WERI-Rb-1 (cell line): ENCODE results near the gene CCDC157.

Source experiments
- DNase-seq: peaks from one replicate; pipeline ENCODE4 v3.0.0-alpha.2; 2020
- H3K27ac ChIP-seq: fragments of 250-450 bp; sonication (Bioruptor Pico); 2 replicates; pipeline ENCODE4 v1.5.1; 2020; ENCODE audit warnings: mild to moderate bottlenecking, moderate library complexity
- H3K27me3 ChIP-seq: fragments of 250-450 bp; sonication (Bioruptor Pico); 2 replicates; pipeline ENCODE4 v1.5.1; 2021; ENCODE audit warnings: mild to moderate bottlenecking, low read depth, moderate library complexity; ENCODE audit not compliant: insufficient read depth, severe bottlenecking
- H3K36me3 ChIP-seq: fragments of 250-450 bp; sonication (Bioruptor Pico); 2 replicates; pipeline ENCODE4 v1.5.1; 2020; ENCODE audit warnings: mild to moderate bottlenecking, moderate library complexity
- H3K4me3 ChIP-seq: 2 replicates; pipeline ENCODE4 v1.5.1; 2011; ENCODE audit warnings: low read depth, mild to moderate bottlenecking, control low read depth, low read length
- H3K9me3 ChIP-seq: fragments of 250-450 bp; sonication (Bioruptor Pico); 2 replicates; pipeline ENCODE4 v1.5.1; 2021; ENCODE audit warnings: mild to moderate bottlenecking, moderate library complexity; ENCODE audit not compliant: severe bottlenecking
- TF ChIP-seq, protein P1 (sequence below): IDR thresholded peaks from 2 replicates; pipeline ENCODE4 v1.5.1; 2011; ENCODE audit warnings: low read depth, mild to moderate bottlenecking, control low read depth, inconsistent platforms, low read length

The CCDC157 gene

DNA sequence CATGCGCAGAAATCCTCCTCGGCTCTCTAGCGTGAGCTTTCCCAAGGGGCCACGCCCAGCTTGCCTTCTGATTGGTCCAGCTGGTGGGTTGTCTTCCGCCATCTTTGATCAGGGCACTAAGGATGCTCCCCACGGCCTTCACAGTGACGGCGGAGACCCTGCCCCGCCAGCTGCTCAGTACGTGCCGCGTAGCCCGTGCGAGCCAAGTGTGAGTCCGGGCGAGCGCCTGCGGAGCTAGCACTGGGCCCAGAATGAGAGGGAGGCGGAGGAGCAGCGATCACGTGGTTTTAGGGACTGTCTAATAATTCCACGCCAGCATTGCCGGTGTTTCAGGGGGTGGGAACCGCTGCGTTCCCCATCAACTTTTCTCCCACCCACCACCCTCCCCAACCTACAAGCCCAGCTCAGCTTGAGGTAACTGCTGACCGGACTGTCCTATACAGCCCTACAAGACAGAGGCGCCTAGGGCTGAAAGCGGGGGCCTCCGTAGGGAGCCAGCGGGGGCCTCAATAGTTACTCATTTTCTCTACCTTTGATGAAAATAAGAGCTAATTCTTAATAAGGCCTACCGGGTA, 67.2 kb downstream of the CCDC157 start:
- Histone ChIP-seq H3K9me3 (no peaks in the 10 kb centered on the region), H3K4me3 (peak overlapping the region; percentile 90), H3K27ac (peak overlapping the region; percentile 91), H3K36me3 (peaks cover 28% of the 10 kb centered on the region), H3K27me3 (no peaks in the 10 kb centered on the region)
- DNase-seq: peak; percentile 99
- TF ChIP-seq, protein P1, sequence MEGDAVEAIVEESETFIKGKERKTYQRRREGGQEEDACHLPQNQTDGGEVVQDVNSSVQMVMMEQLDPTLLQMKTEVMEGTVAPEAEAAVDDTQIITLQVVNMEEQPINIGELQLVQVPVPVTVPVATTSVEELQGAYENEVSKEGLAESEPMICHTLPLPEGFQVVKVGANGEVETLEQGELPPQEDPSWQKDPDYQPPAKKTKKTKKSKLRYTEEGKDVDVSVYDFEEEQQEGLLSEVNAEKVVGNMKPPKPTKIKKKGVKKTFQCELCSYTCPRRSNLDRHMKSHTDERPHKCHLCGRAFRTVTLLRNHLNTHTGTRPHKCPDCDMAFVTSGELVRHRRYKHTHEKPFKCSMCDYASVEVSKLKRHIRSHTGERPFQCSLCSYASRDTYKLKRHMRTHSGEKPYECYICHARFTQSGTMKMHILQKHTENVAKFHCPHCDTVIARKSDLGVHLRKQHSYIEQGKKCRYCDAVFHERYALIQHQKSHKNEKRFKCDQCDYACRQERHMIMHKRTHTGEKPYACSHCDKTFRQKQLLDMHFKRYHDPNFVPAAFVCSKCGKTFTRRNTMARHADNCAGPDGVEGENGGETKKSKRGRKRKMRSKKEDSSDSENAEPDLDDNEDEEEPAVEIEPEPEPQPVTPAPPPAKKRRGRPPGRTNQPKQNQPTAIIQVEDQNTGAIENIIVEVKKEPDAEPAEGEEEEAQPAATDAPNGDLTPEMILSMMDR: no peak

DNA sequence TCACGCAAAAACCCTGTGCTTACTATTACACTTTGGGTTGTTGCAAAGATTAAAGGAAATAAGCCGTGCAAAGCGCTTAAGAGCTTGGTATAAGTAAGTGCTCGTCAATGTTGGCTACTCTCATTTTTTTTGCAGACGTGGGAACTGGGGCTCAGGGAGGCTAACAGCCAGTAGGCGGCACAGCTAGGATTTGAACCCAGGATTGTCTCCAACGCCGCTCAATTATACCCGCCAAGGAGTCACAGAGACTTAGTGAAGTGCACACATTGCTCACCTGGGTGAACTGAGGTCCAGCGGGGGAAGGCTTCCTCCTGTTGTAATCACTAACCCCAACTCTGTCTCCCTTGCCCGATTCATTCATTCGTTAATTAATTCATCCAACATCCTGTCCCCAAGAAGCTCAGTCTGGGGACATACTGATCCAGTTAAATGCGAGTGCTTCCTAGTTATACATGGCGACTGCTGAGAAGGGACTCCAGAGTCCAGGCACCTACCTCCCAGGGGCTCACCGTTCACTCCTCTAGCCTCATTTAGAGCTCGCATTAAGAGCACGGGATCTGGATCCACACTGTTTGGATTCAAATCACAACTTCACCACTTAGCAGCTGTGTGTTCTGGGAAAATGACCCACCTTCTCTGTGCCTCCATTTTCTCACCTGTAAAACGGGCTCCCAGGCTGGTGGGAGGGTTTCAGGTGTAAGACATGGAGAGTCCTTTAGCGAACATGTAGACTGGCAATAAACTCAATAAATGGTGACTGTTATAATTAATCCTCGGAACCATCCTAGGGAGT, 67.9 kb downstream of the CCDC157 start:
- TF ChIP-seq, protein P1: peak; percentile 41
- Histone ChIP-seq H3K9me3 (no peaks in the 10 kb centered on the region), H3K4me3 (peak overlapping the region; percentile 90), H3K27ac (peak overlapping the region; percentile 78), H3K36me3 (peaks cover 23% of the 10 kb centered on the region), H3K27me3 (no peaks in the 10 kb centered on the region)
- DNase-seq: peak; percentile 79

DNA sequence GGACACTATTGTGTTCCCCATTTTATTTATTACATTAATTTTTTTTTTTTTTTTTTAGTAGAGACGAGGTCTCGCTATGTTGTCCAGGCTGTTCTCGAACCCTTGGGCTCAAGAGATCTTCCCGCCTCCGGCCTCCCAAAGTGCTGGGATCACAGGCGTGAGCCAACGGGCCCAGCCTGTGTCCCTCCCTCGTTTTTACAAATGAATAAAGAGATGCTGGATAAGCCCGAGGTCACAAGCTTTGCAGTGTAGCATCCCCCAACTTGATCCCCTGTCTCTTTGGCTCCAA, 68.5 kb downstream of the CCDC157 start:
- no peak for DNase-seq
- H3K4me3 ChIP-seq: peak overlapping the region; percentile 90
- H3K27ac ChIP-seq: peak overlapping the region; percentile 78
- H3K9me3 ChIP-seq: no peaks in the 10 kb centered on the region
- TF ChIP-seq, protein P1: no peak
- H3K36me3 ChIP-seq: peaks cover 20% of the 10 kb centered on the region
- no peaks in the 10 kb centered on the region for H3K27me3 ChIP-seq

DNA sequence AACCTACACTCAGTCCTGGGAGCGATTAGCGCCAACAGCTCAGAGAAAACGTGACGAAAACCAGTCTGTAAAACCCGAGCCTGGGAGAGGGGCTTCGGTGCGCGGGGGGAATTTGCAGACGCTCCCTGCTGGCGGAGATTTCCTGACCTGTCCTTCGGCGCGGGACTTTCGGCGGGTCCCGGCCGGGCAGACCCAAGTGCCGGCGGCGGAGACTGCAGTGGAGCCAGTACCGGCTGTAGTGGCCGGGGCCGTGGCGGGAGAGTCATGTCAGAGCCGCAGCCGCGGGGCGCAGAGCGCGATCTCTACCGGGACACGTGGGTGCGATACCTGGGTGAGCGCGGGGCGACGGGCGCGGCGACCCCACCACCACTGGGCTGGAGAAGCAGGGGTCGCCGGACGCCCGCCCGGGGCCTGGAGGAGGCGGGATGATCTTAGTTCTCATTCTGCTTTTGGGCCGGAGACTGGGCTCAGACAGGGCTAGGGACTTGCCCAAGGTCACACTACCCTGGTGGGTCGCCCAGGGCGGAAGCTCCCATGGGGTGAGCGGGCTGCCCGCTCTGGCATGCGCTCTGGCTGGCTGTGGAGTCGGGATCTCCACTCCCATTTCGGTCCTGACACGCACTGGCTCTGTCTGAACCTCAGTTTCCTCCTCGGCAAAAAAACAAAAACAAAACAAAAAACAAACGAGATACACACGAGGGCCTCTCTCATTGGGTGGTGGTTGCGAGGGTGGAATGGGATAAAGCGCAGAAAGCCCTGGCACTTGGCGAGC, 69.0 kb downstream of the CCDC157 start, which contains the start of gene MTFP1:
Gene MTFP1, plus strand, starts transcription at position 153 of the 772 bp plus-strand sequence. Its CDS starts 112 bp downstream, at position 265.
- H3K4me3 ChIP-seq: peak within 1 kb of the TSS; percentile 90
- H3K36me3 ChIP-seq: peaks cover 19% of the 10 kb centered on the region
- TF ChIP-seq, protein P1: 0 out of 2 replicates have a peak, but pooled peaks have one; percentile 4
- no peaks in the 10 kb centered on the region for H3K9me3 ChIP-seq
- DNase-seq: peak; percentile 83
- no peaks in the 10 kb centered on the region for H3K27me3 ChIP-seq
- peak within 1 kb of the TSS; percentile 78 for H3K27ac ChIP-seq
